Measurements from ENCODE around the gene XRCC1. TPM values are rescaled to one million over a fixed set of nuclear protein-coding genes. Genes with fewer than 3 reads are reported as not detected.

XRCC1 gene
- total RNA-seq, 3 donors from 2014 or later (not counting 1 experiment from before 2014, with no cell fraction given) = 33.2 to 43.9 (median 40.7) TPM

DNA sequence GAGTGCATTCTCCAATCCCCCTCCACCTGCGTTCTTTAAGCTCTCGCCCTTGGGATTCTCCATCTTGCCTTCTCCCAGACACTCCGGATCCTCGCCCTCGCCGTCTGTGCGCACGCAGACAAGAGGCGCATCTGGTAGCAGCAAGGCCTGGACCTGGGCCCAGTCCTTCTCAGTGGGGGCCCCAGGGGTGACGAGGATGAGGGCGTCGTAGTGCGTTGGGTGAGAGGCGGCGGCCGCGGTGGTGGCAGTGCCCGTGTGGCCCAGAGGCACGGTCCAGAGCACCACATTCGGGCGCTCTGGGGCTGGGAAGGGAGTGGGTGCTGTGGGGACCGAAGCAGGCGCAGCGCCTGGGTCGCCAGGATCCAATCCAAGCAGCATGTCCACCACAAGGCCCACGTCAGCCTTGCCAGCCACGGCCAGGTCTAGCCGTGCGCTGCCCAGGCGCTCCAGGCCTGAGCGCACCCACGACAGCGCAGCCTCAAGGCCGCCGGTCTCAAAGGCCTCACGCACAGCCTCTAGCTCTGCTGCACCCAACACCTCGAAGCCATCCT lies 17.5 kb upstream of the XRCC1 start:
- Mint-ChIP-seq H3K4me3 (peak overlapping the region; percentile 39), H3K27ac (peak overlapping the region in 1 of 2 donors; percentile 86), H3K9me3 (no peaks in the 10 kb centered on the region), H3K36me3 (no peaks in the 10 kb centered on the region), H3K4me1 (peaks cover 39 to 61% of the 10 kb centered on the region in 2 donors), H3K27me3 (ENCODE audit: low read depth in 2 of 2) (no peaks in the 10 kb centered on the region)
- TF ChIP-seq CTCF (IDR thresholded peaks at IDR 0.05) = no peak
- Histone ChIP-seq H3K4me3 (ENCODE audit: low read length) (no peak overlapping the region), H3K27me3 (ENCODE audit: control insufficient read depth, insufficient read depth, low read length) (no peaks in the 10 kb centered on the region), H3K9me3 (ENCODE audit: control insufficient read depth, insufficient read depth, low read length) (no peaks in the 10 kb centered on the region), H3K27ac (ENCODE audit: low read length) (no peak overlapping the region), H3K4me1 (ENCODE audit: control insufficient read depth, insufficient read depth, low read length) (peaks cover 35% of the 10 kb centered on the region), H3K36me3 (ENCODE audit: control insufficient read depth, insufficient read depth, low read length) (peaks cover 11% of the 10 kb centered on the region)
- 97% methylated on average over 37 of the region's 37 CpGs for WGBS (ENCODE audit: insufficient coverage)
- DNase-seq (no peak), ATAC-seq (no peak)
- intact Hi-C loops (cut with micrococcal nuclease) = no loop called here

DNA sequence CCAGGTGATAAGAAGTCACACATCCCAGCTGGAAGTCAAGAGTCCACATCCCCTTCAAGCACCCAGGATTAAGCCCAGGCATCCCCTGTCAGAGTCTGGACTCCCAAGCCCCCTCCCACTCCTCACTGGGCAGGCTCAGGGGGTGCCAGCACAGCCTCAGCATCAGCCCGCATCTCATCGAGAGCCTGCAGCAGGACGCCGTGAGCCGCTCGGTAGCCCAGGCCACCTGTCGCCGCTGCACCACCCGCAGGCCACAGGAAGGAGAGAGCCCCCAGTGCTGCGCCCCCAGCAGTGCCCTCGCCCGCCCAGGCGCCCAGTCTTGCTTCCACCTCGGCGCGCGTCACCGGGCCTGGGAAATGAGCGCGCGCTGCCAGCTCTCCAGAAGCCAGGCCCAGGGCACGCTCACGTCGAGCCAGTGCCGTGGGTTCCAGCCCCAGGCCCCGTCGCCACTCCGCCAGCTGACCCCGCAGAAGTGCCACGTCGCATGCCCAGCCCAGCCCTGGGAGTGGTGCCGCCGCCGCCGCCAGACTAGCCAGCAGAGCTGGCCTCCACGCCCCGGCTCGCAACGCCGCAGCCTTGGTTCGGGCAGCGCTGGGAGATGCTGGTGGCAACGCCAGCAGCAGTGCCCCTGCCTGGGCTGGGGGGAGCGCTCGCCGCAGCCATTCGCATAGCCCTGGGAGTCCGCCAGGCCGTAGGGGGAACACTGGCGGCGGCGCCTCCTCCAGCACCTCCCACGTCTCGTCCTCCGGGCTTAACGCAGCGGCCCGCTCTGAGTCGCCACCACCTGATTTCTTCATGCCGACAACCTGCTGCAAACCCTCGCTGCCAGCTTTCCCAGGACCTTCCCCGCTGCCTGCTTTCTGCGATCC lies 16.8 kb upstream of the XRCC1 start:
- no peaks in the 10 kb centered on the region for H3K9me3 ChIP-seq (ENCODE audit: control insufficient read depth, insufficient read depth, low read length)
- H3K27me3 ChIP-seq (ENCODE audit: control insufficient read depth, insufficient read depth, low read length) = no peaks in the 10 kb centered on the region
- Mint-ChIP-seq H3K9me3 (no peaks in the 10 kb centered on the region), H3K4me1 (peaks cover 32 to 53% of the 10 kb centered on the region in 2 donors), H3K27me3 (ENCODE audit: low read depth in 2 of 2) (no peaks in the 10 kb centered on the region), H3K4me3 (no peak overlapping the region), H3K27ac (peak overlapping the region in 1 of 2 donors; percentile 86), H3K36me3 (no peaks in the 10 kb centered on the region)
- H3K4me3 ChIP-seq (ENCODE audit: low read length) = no peak overlapping the region
- TF ChIP-seq CTCF (IDR thresholded peaks at IDR 0.05) = no peak
- peaks cover 11% of the 10 kb centered on the region for H3K36me3 ChIP-seq (ENCODE audit: control insufficient read depth, insufficient read depth, low read length)
- no peak overlapping the region for H3K27ac ChIP-seq (ENCODE audit: low read length)
- intact Hi-C loops (cut with micrococcal nuclease) = no loop called here
- no peak for ATAC-seq
- DNase-seq = no peak
- WGBS (ENCODE audit: insufficient coverage) = 97% methylated on average over 63 of the region's 63 CpGs
- H3K4me1 ChIP-seq (ENCODE audit: control insufficient read depth, insufficient read depth, low read length) = peaks cover 28% of the 10 kb centered on the region

GRCh38 chr19:43589678-43590077 lies 14.4 kb upstream of the XRCC1 start:
- WGBS (ENCODE audit: insufficient coverage) = 52% methylated on average over 6 of the region's 6 CpGs
- intact Hi-C loops (cut with micrococcal nuclease) = no loop called here
- no peaks in the 10 kb centered on the region for H3K36me3 Mint-ChIP-seq
- Histone ChIP-seq H3K27me3 (ENCODE audit: control insufficient read depth, insufficient read depth, low read length) (no peaks in the 10 kb centered on the region), H3K4me3 (ENCODE audit: low read length) (no peak overlapping the region), H3K4me1 (ENCODE audit: control insufficient read depth, insufficient read depth, low read length) (peaks cover 7% of the 10 kb centered on the region), H3K36me3 (ENCODE audit: control insufficient read depth, insufficient read depth, low read length) (peaks cover 11% of the 10 kb centered on the region), H3K27ac (ENCODE audit: low read length) (no peak overlapping the region), H3K9me3 (ENCODE audit: control insufficient read depth, insufficient read depth, low read length) (no peaks in the 10 kb centered on the region)
- H3K4me1 Mint-ChIP-seq = peaks cover 14 to 38% of the 10 kb centered on the region in 2 donors
- no peaks in the 10 kb centered on the region for H3K27me3 Mint-ChIP-seq (ENCODE audit: low read depth in 2 of 2)
- no peaks in the 10 kb centered on the region for H3K9me3 Mint-ChIP-seq
- H3K27ac Mint-ChIP-seq = peak overlapping the region; percentile 63 to 68
- DNase-seq = peak in 1 of 2 donors; percentile 23
- no peak for TF ChIP-seq CTCF (IDR thresholded peaks at IDR 0.05)
- ATAC-seq = no peak
- H3K4me3 Mint-ChIP-seq = no peak overlapping the region
